ENCODE results near the gene SMIM33. TPM values are rescaled to one million over a fixed set of nuclear protein-coding genes. Genes with fewer than 3 reads are reported as not detected.

SMIM33 gene
- total and polyA plus RNA-seq, 9 of the 15 experiments (the other 6 are each of a cell fraction or from before 2014, with no cell fraction given) = not detected

DNA sequence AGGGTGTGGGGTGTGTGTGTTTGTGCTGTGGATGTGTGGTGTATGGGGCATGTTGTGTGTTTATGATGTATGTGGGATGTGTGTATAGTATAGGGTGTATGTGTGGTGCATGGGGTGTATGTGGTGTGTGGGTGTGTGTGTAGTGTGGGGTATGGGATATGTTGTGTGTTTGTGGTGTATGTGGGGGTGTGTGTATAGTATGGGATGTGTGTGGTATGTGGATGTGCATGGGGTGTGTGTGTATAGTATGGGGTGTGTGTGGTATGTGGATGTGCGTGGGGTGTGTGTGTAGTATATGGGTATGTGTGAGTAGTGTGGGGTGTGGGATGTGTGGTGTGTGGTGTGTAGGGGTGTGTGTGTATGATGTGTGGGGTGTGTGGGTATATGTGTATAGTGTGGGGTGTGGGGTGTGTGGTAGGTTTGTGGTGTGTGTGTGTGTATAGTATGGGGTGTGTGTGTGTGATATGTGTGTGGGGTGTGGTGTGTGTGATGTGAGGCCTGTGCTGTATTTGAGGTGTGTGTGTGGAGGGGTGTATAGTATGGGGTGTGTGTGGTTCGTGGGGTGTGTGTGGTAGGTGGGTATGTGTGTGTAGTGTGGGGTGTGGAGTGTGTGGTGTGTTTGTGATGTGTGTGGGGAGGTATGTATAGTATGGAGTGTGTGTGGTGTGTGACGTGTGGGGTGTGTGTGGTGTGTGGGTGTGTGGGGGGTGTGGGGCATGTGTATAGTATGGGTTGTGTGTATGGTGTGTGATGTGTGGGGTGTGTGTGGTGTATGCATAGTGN lies 18.7 kb upstream of the SMIM33 start:
- no peak for FAIRE-seq
- Histone ChIP-seq H3K9me3 (replicated peaks; ENCODE audit: control insufficient read depth, insufficient read depth, low read depth, low read length) (no peaks in the 10 kb centered on the region), H2AFZ (ENCODE audit: low read depth, low read length) (no peak overlapping the region), H3K4me3 (no peak overlapping the region), H3K27ac (ENCODE audit: extremely low read depth, low read depth, low read length) (no peak overlapping the region), H3K4me2 (ENCODE audit: insufficient read depth, low read length) (no peak overlapping the region), H3K27me3 (ENCODE audit: control insufficient read depth in 2 of 2, insufficient read depth in 2 of 2, low read length in 2 of 2) (no peaks in the 10 kb centered on the region), H3K4me1 (replicated peaks in 1 of 2; ENCODE audit: control insufficient read depth in 2 of 2, insufficient read depth in 2 of 2, low read length in 2 of 2) (peaks cover 9 to 12% of the 10 kb centered on the region in 2 experiments; a peak in 4 of 5 replicates), H3K36me3 (ENCODE audit: control insufficient read depth, insufficient read depth, low read length) (no peaks in the 10 kb centered on the region), H3K9me1 (ENCODE audit: control insufficient read depth, insufficient read depth, low read length) (peaks cover 4% of the 10 kb centered on the region), H3K79me2 (ENCODE audit: control insufficient read depth, insufficient read depth, low read length) (no peaks in the 10 kb centered on the region), H4K20me1 (replicated peaks; ENCODE audit: control insufficient read depth, insufficient read depth, low read length) (no peaks in the 10 kb centered on the region), H3K9ac (ENCODE audit: insufficient read depth in 1 of 2, low read depth in 2 of 2, low read length in 2 of 2) (no peak overlapping the region)
- POLR2A ChIA-PET = no interaction called here
- no TSS peak for BruUV-seq (replicated peaks)
- CTCF ChIA-PET (ENCODE audit: low intra/inter-chr PET ratio) = no interaction called here
- intact Hi-C loops (cut with micrococcal nuclease) = no loop called here
- DNase-seq (ENCODE audit: extremely low read depth in 1 of 4, low spot score in 3 of 4) = no peak
- 56% methylated on average over 3 of the region's 3 CpGs for WGBS (ENCODE audit: insufficient coverage, low coverage, missing lambda C conversion rate)
- in situ Hi-C loops (cut with MboI) = no loop called here
- 0 out of 2 replicates have a peak, but pooled peaks have one; percentile 21 for TF ChIP-seq MYBL2 (IDR thresholded peaks at IDR 0.05; ENCODE audit: low read depth)
- no peak for TF ChIP-seq MYBL2 (CRISPR knock-in tag; IDR thresholded peaks at IDR 0.05; ENCODE audit: borderline replicate concordance)
- TF ChIP-seq PHB2 (IDR thresholded peaks at IDR 0.05; ENCODE audit: low read depth) = 0 out of 2 replicates have a peak, but pooled peaks have one; percentile 33
- TF ChIP-seq PHF20 (IDR thresholded peaks at IDR 0.05; ENCODE audit: partially characterized antibody) = peak; percentile 9
- no peak for TF ChIP-seq BRF1 (IDR thresholded peaks at IDR 0.05; ENCODE audit: borderline replicate concordance, extremely low read depth, insufficient read length)
- TF ChIP-seq, protein P1, sequence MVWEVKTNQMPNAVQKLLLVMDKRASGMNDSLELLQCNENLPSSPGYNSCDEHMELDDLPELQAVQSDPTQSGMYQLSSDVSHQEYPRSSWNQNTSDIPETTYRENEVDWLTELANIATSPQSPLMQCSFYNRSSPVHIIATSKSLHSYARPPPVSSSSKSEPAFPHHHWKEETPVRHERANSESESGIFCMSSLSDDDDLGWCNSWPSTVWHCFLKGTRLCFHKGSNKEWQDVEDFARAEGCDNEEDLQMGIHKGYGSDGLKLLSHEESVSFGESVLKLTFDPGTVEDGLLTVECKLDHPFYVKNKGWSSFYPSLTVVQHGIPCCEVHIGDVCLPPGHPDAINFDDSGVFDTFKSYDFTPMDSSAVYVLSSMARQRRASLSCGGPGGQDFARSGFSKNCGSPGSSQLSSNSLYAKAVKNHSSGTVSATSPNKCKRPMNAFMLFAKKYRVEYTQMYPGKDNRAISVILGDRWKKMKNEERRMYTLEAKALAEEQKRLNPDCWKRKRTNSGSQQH (CRISPR knock-in tag; IDR thresholded peaks at IDR 0.05) = peak; percentile 35; the same call in 1 of the 2 replicates
- TF ChIP-seq EGR1 (conservative IDR thresholded peaks at IDR 0.05) = 0 out of 2 replicates have a peak, but pooled peaks have one; percentile 4
- no peak for ATAC-seq

Measured in K562 (cell line).